Endothelial cell of hepatic sinusoid (primary cell): ENCODE results near the gene C2CD4B.

Experiments
- in situ Hi-C: cut with HindIII; loops from 2 replicates; pipeline ENCODE4 v1.10.0; 2017; ENCODE audit warnings: low sequenced_read_pairs

Gene C2CD4B

DNA sequence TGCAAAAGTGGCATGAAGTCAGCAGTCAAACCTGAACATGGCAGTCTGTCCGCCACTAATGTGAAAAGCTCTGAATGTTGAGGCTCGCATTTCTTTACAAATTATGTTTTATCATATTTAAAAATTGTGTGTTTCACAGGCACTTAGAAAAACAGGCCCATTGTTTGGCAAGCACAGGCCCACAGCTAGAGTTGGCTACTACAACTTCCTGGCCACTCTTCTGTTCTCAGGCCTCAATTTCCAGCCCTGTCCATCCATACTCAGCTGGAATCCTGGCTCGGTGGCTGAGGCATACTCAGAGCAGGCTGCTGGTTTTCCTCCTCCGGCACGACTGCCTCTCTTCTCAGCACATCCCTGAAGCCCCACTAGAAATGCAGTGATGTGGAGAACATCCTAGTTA is 44.3 kb downstream of the C2CD4B start:
- in situ Hi-C loops: no loop called here

GRCh38 chr15:62119874-62120273 is 45.2 kb downstream of the C2CD4B start:
- in situ Hi-C loops: no loop called here

DNA sequence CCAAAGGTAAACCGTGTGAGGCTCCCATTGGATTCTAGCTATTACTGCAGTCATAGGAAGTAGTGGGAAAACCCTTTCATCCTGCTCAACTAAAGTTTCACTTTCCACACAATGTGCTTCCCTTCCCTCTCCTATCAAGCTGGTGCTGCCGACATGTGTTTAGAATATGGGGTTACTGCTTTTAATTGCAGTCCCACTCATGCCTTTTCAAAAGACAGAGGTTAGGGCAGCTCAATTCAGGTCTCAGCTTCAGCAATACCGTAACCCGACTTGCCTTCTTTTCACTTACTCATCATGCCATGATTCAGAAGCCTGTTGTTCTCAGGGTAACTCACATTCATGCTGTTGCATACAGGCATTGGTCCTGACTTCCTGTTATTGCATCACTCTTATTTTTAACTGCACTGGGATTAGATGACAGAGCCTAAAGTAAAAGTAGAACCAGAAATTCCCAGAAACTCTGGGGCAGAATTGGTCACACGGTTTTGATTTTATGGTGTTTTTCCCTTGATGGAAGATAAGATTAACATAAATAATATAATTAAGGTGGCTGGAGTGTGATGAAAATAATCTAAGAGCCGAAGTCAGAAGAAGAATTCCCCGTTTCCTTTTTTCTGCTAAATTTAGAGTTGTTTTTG is 45.7 kb downstream of the C2CD4B start:
- in situ Hi-C loops: no loop called here

- in situ Hi-C loops: no loop called here
Measured at GRCh38 chr15:62118520-62119226, 46.4 kb downstream of the C2CD4B start.

DNA sequence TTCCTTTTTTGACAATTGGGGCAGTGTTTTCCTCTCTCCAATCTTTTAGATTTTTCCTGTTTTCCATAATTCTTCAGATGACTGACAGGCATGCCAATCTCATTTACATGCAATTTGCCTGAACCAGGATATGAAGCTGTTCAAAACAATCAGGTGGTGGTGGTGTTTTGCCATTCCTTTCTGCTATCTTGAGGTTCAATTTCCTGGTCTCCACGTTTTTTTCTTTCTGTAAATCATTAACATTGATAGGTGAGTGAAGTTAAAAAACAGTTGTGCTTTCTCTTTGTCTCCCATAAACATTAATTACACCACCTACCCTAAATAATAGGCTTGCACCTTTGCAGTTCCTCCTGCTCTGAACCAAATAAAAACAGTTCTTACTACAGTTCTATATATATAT is 49.2 kb downstream of the C2CD4B start:
- in situ Hi-C loops: no loop called here
